ENCODE data around the gene PGBD5. TPM values are rescaled to one million over a fixed set of nuclear protein-coding genes. Genes with fewer than 3 reads are reported as not detected.

Gene PGBD5
- polyA plus RNA-seq, 4 donors: under 0.01 to 1.0 (median 0.48) TPM

GRCh38 chr1:230377324-230377723 lies 48.8 kb downstream of the PGBD5 start:
- no peak for DNase-seq
- H3K4me3 ChIP-seq (ENCODE audit: low read depth in 1 of 3, low read length in 3 of 3): no peak overlapping the region
- H3K9me3 ChIP-seq (ENCODE audit: control insufficient read depth in 2 of 2, insufficient read depth in 1 of 2, low read depth in 1 of 2, low read length in 1 of 2): peaks cover 0 to 10% of the 10 kb centered on the region in 2 donors
- peaks cover 0 to 5% (median 0%) of the 10 kb centered on the region in 3 donors for H3K4me1 ChIP-seq (ENCODE audit: control insufficient read depth in 3 of 3, insufficient read depth in 2 of 3, low read depth in 1 of 3, low read length in 2 of 3)
- peaks cover 0 to 1% (median 0%) of the 10 kb centered on the region in 3 donors for H3K27me3 ChIP-seq (ENCODE audit: control insufficient read depth in 3 of 3, insufficient read depth in 3 of 3, low read length in 3 of 3)
- 80 to 84% (median 82%) methylated on average over 8 of the region's 8 CpGs for WGBS, 3 donors
- H3K27ac ChIP-seq (ENCODE audit: low read depth in 1 of 3, low read length in 2 of 3): no peak overlapping the region
- no peaks in the 10 kb centered on the region for H3K36me3 ChIP-seq (ENCODE audit: control insufficient read depth in 3 of 3, insufficient read depth in 2 of 3, low read depth in 1 of 3, low read length in 3 of 3)
- FAIRE-seq: no peak

GRCh38 chr1:230376296-230376695 lies 49.8 kb downstream of the PGBD5 start:
- FAIRE-seq: no peak
- H3K36me3 ChIP-seq (ENCODE audit: control insufficient read depth in 3 of 3, insufficient read depth in 2 of 3, low read depth in 1 of 3, low read length in 3 of 3): no peaks in the 10 kb centered on the region
- H3K4me3 ChIP-seq (ENCODE audit: low read depth in 1 of 3, low read length in 3 of 3): no peak overlapping the region
- no peak overlapping the region for H3K27ac ChIP-seq (ENCODE audit: low read depth in 1 of 3, low read length in 2 of 3)
- peaks cover 0 to 1% (median 0%) of the 10 kb centered on the region in 3 donors for H3K27me3 ChIP-seq (ENCODE audit: control insufficient read depth in 3 of 3, insufficient read depth in 3 of 3, low read length in 3 of 3)
- WGBS, 3 donors: 75 to 92% (median 81%) methylated on average over 4 of the region's 4 CpGs
- peaks cover 0 to 5% (median 0%) of the 10 kb centered on the region in 3 donors for H3K4me1 ChIP-seq (ENCODE audit: control insufficient read depth in 3 of 3, insufficient read depth in 2 of 3, low read depth in 1 of 3, low read length in 2 of 3)
- DNase-seq: no peak
- peaks cover 0 to 10% of the 10 kb centered on the region in 2 donors for H3K9me3 ChIP-seq (ENCODE audit: control insufficient read depth in 2 of 2, insufficient read depth in 1 of 2, low read depth in 1 of 2, low read length in 1 of 2)

DNA sequence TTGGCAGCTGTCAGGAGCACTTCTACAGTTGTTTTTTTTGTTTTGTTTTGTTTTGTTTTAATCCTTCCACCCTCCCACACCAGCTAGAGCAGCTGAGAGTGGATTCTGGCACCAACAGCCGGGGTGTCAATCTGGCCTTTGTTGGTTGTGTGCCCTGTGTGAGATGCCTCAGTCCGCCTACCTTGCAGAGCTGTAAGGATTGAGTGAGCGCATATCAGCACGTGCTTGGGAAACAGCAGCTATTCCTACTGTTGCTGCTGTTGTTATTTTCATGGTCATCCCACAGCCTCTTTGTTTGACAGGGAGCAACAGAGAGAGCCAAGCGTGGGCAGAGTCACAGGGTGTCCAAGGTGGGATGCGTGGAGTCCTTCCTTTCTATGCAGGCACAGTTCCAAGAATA lies 50.4 kb downstream of the PGBD5 start:
- Histone ChIP-seq H3K4me3 (ENCODE audit: low read depth in 1 of 3, low read length in 3 of 3) (no peak overlapping the region), H3K27me3 (ENCODE audit: control insufficient read depth in 3 of 3, insufficient read depth in 3 of 3, low read length in 3 of 3) (peaks cover 0 to 1% (median 0%) of the 10 kb centered on the region in 3 donors), H3K9me3 (ENCODE audit: control insufficient read depth in 2 of 2, insufficient read depth in 1 of 2, low read depth in 1 of 2, low read length in 1 of 2) (peaks cover 0 to 10% of the 10 kb centered on the region in 2 donors), H3K4me1 (ENCODE audit: control insufficient read depth in 3 of 3, insufficient read depth in 2 of 3, low read depth in 1 of 3, low read length in 2 of 3) (peaks cover 0 to 5% (median 0%) of the 10 kb centered on the region in 3 donors), H3K27ac (ENCODE audit: low read depth in 1 of 3, low read length in 2 of 3) (no peak overlapping the region), H3K36me3 (ENCODE audit: control insufficient read depth in 3 of 3, insufficient read depth in 2 of 3, low read depth in 1 of 3, low read length in 3 of 3) (no peaks in the 10 kb centered on the region)
- 65 to 84% (median 70%) methylated on average over 6 of the region's 6 CpGs for WGBS, 3 donors
- no peak for DNase-seq
- no peak for FAIRE-seq

DNA sequence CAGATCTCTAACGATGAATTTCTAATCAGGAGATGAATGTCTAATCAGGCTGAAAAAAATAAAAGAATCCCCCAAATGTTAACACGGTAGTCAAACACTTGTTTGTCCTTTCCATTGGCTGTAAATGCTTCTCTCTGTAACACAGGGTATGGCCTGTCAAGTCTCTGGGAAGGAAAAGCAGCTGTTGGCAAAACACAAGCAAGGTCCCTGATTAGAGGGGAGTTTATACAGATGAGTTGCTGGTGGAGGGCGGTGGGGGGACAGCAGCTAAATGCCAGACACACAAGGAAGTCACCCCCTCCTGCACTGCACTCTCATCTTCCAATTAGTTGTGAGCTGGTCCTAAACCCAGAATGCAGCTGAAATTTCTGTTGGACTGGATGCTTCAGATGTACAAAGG lies 51.0 kb downstream of the PGBD5 start:
- peaks cover 0 to 1% (median 0%) of the 10 kb centered on the region in 3 donors for H3K27me3 ChIP-seq (ENCODE audit: control insufficient read depth in 3 of 3, insufficient read depth in 3 of 3, low read length in 3 of 3)
- no peak overlapping the region for H3K27ac ChIP-seq (ENCODE audit: low read depth in 1 of 3, low read length in 2 of 3)
- FAIRE-seq (no peak), DNase-seq (no peak)
- no peaks in the 10 kb centered on the region for H3K36me3 ChIP-seq (ENCODE audit: control insufficient read depth in 3 of 3, insufficient read depth in 2 of 3, low read depth in 1 of 3, low read length in 3 of 3)
- 61 to 85% (median 78%) methylated on average over 3 of the region's 3 CpGs for WGBS, 3 donors
- H3K4me1 ChIP-seq (ENCODE audit: control insufficient read depth in 3 of 3, insufficient read depth in 2 of 3, low read depth in 1 of 3, low read length in 2 of 3): no peaks in the 10 kb centered on the region
- H3K4me3 ChIP-seq (ENCODE audit: low read depth in 1 of 3, low read length in 3 of 3): no peak overlapping the region
- peaks cover 0 to 10% of the 10 kb centered on the region in 2 donors for H3K9me3 ChIP-seq (ENCODE audit: control insufficient read depth in 2 of 2, insufficient read depth in 1 of 2, low read depth in 1 of 2, low read length in 1 of 2)

DNA sequence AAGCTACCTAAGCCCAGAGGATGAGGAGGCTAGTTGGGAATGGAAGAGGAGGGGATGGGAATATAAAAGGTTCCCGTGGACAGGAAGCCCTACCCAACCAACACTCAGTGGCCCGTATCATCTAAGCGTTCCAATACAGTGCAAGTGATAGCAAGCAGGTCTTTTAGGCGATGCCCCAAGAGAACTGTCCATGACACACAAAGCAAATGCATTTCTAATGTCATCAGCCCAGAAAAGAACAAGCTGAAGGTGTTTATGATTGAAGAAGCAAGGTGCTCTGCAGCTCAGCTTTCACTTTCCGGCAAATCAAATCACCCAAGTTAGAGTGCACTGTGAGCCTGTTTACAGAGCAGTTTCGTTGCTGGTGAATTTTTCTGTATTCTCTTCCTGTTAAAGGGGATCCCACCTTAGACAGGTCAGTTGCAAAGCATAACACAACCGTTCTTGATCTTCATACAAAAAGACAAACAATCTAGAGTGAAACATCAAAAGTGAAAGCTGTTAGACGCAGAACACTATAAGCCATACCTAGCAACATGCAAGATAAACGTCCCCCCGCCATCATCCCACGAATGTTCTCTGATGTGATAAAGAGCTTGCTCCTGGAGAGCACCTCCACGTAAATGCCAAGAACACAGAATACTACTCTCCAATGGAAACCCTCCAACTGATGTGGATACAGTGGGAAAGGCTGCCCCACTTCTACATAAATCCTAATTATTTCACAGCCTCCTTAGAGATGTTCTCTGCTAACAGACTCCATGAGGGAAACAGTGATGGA lies 54.0 kb downstream of the PGBD5 start:
- Histone ChIP-seq H3K36me3 (ENCODE audit: control insufficient read depth in 3 of 3, insufficient read depth in 2 of 3, low read depth in 1 of 3, low read length in 3 of 3) (no peaks in the 10 kb centered on the region), H3K4me3 (ENCODE audit: low read depth in 1 of 3, low read length in 3 of 3) (peak overlapping the region in 2 of 3 donors; percentile 9 to 26)
- FAIRE-seq: no peak

GRCh38 chr1:230370109-230370508 lies 56.0 kb downstream of the PGBD5 start:
- DNase-seq: no peak
- H3K27ac ChIP-seq (ENCODE audit: low read depth in 1 of 3, low read length in 2 of 3): no peak overlapping the region
- FAIRE-seq: no peak
- no peaks in the 10 kb centered on the region for H3K27me3 ChIP-seq (ENCODE audit: control insufficient read depth in 3 of 3, insufficient read depth in 3 of 3, low read length in 3 of 3)
- H3K36me3 ChIP-seq (ENCODE audit: control insufficient read depth in 3 of 3, insufficient read depth in 2 of 3, low read depth in 1 of 3, low read length in 3 of 3): no peaks in the 10 kb centered on the region
- H3K9me3 ChIP-seq (ENCODE audit: control insufficient read depth in 2 of 2, insufficient read depth in 1 of 2, low read depth in 1 of 2, low read length in 1 of 2): no peaks in the 10 kb centered on the region
- no peaks in the 10 kb centered on the region for H3K4me1 ChIP-seq (ENCODE audit: control insufficient read depth in 3 of 3, insufficient read depth in 2 of 3, low read depth in 1 of 3, low read length in 2 of 3)
- 78 to 86% (median 82%) methylated on average over 10 of the region's 10 CpGs for WGBS, 3 donors
- no peak overlapping the region for H3K4me3 ChIP-seq (ENCODE audit: low read depth in 1 of 3, low read length in 3 of 3)

More for the DNA sequence above, 54.0 kb downstream of the PGBD5 start:
- peak; percentile 20 to 35 for DNase-seq
- no peaks in the 10 kb centered on the region for H3K4me1 ChIP-seq (ENCODE audit: control insufficient read depth in 3 of 3, insufficient read depth in 2 of 3, low read depth in 1 of 3, low read length in 2 of 3)
- WGBS, 3 donors: 17 to 52% (median 26%) methylated on average over 12 of the region's 12 CpGs
- no peaks in the 10 kb centered on the region for H3K27me3 ChIP-seq (ENCODE audit: control insufficient read depth in 3 of 3, insufficient read depth in 3 of 3, low read length in 3 of 3)
- H3K27ac ChIP-seq (ENCODE audit: low read depth in 1 of 3, low read length in 2 of 3): no peak overlapping the region
- H3K9me3 ChIP-seq (ENCODE audit: control insufficient read depth in 2 of 2, insufficient read depth in 1 of 2, low read depth in 1 of 2, low read length in 1 of 2): no peaks in the 10 kb centered on the region

DNA sequence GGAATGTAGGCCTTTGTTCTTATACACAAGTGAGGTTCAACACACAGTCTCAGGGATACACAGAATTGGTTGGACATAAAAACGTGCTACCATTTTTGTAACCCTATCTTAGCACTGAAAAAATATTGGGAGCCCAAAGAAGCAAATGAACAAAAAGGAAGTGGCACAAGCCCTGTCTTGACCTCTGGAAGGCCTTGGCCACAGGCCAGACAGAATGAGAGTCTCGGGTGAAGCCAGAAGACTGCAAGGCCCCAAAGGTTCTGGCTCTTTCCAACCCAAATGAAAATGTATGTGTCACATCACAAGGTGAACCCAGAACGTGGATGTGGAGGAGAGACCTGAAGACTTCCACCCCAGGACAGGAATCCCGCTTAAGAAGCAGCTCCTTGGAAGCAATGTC lies 57.3 kb downstream of the PGBD5 start:
- DNase-seq (no peak), FAIRE-seq (no peak)
- H3K27ac ChIP-seq (ENCODE audit: low read depth in 1 of 3, low read length in 2 of 3): no peak overlapping the region
- no peak overlapping the region for H3K4me3 ChIP-seq (ENCODE audit: low read depth in 1 of 3, low read length in 3 of 3)
- WGBS, 3 donors: 57 to 68% (median 57%) methylated on average over 4 of the region's 4 CpGs
- no peaks in the 10 kb centered on the region for H3K4me1 ChIP-seq (ENCODE audit: control insufficient read depth in 3 of 3, insufficient read depth in 2 of 3, low read depth in 1 of 3, low read length in 2 of 3)
- no peaks in the 10 kb centered on the region for H3K36me3 ChIP-seq (ENCODE audit: control insufficient read depth in 3 of 3, insufficient read depth in 2 of 3, low read depth in 1 of 3, low read length in 3 of 3)
- no peaks in the 10 kb centered on the region for H3K27me3 ChIP-seq (ENCODE audit: control insufficient read depth in 3 of 3, insufficient read depth in 3 of 3, low read length in 3 of 3)
- no peaks in the 10 kb centered on the region for H3K9me3 ChIP-seq (ENCODE audit: control insufficient read depth in 2 of 2, insufficient read depth in 1 of 2, low read depth in 1 of 2, low read length in 1 of 2)

DNA sequence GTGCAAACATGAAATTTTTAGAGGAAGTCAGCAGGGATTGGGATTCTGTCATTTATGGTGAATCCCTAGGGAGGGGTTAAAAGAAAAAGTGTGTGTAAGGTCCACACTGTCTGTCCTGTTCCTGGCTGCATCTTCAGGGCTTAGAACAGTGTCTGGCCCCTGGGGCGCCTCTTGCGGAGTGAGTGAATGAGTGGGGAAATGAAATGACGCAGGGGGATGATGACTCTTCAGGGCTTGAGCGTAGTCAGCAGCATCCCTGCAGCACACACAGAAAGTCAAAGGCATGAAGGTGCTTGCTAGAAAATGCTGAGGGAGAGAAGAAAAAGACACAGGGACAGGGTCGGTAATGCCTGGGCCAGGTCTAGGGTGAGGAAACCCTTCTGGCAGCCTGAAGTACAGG lies 57.8 kb downstream of the PGBD5 start:
- Histone ChIP-seq H3K36me3 (ENCODE audit: control insufficient read depth in 3 of 3, insufficient read depth in 2 of 3, low read depth in 1 of 3, low read length in 3 of 3) (no peaks in the 10 kb centered on the region), H3K4me3 (ENCODE audit: low read depth in 1 of 3, low read length in 3 of 3) (no peak overlapping the region), H3K4me1 (ENCODE audit: control insufficient read depth in 3 of 3, insufficient read depth in 2 of 3, low read depth in 1 of 3, low read length in 2 of 3) (no peaks in the 10 kb centered on the region), H3K27ac (ENCODE audit: low read depth in 1 of 3, low read length in 2 of 3) (no peak overlapping the region), H3K27me3 (ENCODE audit: control insufficient read depth in 3 of 3, insufficient read depth in 3 of 3, low read length in 3 of 3) (no peaks in the 10 kb centered on the region), H3K9me3 (ENCODE audit: control insufficient read depth in 2 of 2, insufficient read depth in 1 of 2, low read depth in 1 of 2, low read length in 1 of 2) (no peaks in the 10 kb centered on the region)
- WGBS, 3 donors: 66 to 85% (median 83%) methylated on average over 5 of the region's 5 CpGs
- no peak for DNase-seq
- FAIRE-seq: no peak

All from small intestine (tissue), 7 donors.